HG03439 (cell line): ENCODE data around the gene TRIB2.

ENCODE experiments used
- ATAC-seq: cut with Tn5 transposase; IDR thresholded peaks from one replicate; pipeline ENCODE4 v1.9.1; 2021; ENCODE audit warnings: mild to moderate bottlenecking, moderate library complexity; ENCODE audit not compliant: unreplicated experiment

Gene TRIB2

DNA sequence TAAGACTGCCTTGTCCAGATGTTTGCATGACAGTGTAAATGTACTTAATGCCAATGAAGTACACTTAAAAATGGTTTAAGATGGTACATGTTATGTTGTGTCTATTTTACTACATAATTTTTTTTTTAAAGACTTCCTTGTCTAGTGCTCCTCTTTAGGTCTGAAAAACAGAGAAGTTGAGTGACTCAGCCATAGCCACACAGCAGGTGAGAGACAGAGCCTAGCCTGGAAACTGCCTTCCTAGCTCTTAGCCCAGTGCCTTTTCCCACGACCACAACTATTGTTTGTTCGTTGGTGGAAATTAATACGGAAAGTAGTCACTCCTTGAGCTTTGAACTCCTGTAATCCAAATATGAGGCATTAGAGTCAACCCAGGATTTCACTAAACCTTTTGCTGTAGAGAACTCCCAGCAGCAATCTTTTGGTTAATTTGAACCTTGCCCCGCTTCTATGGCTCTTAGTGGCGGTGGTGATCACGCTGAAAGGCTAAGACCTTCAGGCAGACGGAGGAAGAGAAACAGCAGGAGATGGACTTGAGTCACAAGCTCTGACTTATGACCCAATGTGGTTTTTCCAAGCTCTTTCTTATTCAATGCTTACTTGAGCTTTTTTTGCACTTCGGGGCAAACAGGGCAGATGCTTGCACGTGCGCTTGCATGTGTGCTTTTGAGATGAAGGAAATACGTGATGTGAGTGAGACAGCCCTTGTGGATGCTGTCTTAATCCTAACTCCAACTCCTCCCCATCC lies 21.2 kb downstream of the TRIB2 start:
- ATAC-seq: no peak

DNA sequence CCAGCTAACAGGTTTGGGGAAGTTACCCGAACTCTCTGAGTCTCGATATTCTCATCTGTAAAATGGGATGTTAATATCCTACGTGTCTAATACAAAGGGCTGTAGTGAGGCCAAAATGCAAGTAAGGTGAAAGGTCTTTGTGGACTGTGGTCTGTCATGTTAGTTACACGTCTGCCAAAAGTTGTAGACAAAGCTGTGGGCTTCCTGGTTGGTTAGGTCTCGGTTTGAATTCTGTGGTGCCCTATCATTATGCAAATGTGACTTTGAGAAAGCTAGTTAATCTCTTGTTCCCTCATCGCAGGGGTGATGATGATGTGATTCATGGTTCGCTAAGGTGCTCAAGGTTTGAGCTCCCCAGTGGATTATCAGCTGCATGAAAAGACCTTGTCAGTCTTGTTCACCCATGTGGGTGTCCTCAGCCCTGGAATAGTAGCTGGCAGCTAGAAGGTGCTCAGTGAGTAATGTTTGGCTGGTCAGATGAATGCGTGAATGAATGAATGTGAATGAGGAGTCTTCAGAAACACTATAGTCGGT lies 23.1 kb downstream of the TRIB2 start:
- ATAC-seq: no peak

GRCh38 chr2:12741380-12741779 lies 24.6 kb downstream of the TRIB2 start:
- no peak for ATAC-seq

- ATAC-seq: no peak
Measured at GRCh38 chr2:12742891-12743290, 26.2 kb downstream of the TRIB2 start.

DNA sequence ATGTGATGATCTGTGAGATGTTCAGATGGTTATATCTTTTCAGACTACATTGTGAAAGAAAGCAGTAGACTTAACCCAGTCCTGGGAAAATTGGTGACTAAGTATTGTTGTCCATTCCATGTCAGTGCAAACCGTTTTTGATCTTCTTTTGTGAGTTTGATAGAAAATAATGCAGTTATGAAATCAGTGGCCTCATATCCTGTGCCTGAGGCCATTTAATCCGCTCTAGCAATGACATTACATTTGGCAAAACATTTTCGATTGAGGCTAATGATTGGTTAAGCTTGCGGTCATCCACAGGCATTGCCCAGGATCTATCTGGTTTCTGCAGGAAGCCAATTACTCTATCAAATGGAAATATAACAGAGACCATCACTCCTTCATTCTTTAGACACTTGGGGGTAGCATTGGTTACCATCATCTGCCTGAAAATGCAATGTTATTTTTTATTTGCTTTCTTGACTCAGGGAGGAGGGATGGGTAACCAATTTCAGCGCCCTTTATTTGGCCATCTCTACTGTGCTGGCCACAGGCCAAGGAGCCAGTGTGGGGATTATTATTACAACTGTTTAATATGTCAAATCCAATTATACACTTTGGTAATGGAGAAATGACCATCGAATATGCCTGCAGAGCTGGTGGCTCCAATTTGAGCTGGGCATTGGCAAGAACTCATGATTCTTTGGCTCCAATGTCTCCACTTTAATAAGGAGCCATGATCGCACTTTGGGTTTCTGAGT lies 33.6 kb downstream of the TRIB2 start:
- no peak for ATAC-seq

GRCh38 chr2:12754643-12755042 lies 37.9 kb downstream of the TRIB2 start:
- ATAC-seq: no peak

DNA sequence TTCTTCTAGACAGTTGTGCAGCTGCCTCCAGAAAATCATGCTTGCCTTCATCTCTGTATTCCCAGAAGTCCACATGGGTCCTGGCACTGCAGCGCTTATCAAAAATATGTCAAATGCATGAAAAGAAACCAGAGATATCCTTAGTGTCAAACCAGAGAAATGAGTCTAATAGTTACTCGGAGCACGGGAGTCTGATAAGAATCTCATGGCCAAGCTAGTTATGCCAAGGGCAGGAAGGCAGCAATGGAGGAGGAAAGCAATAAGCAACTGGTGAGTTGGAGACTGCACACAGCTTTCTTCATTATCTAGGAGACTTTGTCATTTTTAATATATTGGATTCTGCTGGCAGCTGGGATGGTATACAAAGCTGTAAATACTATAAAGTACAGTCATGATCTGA lies 38.6 kb downstream of the TRIB2 start:
- ATAC-seq: no peak

DNA sequence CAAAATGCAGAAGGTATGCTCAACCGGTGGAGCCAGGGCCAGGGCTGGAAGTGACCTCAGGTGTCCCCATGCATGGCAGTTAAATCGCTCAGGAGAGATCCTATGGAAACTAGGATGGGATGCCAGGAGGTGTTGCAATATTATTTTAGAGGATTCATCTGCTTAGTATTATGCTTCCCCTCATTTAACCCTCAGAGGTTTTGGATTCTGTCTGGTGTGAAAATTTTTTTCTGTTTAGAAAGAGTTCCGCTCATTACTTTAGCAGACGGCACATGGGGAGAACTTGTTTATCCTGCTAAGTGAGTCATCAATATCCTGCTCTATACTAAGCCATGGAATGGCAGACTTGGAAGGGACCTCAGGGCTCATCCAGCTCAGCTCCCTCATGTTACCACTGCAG lies 42.5 kb downstream of the TRIB2 start:
- no peak for ATAC-seq

GRCh38 chr2:12761104-12761503 lies 44.4 kb downstream of the TRIB2 start:
- ATAC-seq: no peak

DNA sequence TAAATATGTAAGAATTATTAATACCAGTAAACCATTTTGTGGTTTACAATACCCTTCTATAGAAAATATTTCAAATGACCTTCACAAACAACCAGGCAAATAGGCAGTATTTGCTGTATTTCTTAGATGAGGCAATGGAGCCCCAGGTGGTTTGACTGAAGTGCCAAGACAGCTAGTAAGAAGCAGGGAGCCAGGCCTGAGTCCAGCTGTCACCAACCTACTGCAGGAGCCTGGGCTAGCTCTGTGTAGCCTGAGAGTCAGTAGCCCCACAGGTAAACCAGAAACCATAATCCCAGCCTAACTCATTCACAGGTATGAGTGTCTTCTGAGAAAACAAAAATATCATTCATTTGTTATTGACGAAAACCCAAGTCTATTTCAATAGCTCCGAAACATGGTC lies 45.6 kb downstream of the TRIB2 start:
- no peak for ATAC-seq

DNA sequence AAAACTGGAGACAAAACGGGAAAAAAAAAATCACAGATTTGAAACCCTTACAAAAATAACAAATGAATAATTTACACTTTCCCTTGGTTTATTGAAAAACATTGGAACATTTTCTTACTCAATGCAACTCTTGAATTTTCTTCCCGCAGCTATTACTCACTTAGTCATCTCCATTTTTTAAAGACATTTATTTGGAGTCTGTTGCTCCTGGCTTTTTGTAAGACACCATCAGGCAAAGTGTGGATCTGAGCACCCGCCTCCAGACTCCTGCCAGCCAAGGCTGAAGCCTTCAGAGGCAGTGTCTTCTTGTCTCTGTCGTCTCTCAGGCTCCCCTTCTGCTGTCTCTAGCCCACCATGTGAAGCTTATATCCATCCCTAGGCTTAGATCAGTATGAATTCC lies 46.2 kb downstream of the TRIB2 start:
- ATAC-seq: no peak

DNA sequence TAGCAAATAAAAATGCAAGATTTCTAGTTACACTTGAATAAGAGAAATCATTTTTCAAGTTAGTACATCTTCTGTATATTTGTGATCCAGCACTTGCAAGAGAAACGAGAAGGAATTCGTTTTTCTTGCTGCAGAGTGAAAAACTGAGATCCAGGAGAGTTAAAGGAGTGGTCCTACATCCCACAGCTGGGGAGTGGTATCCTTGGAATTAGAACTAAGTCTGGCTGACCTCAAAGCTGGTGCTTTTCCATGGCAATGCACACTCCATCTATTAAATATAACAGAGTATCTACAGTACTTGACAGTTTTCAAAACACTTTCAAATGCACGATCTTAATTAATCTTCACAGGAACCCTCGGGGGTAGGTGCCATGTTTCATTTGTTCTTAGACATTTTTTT lies 46.8 kb downstream of the TRIB2 start:
- no peak for ATAC-seq

GRCh38 chr2:12764075-12764730 lies 47.5 kb downstream of the TRIB2 start:
- ATAC-seq: no peak

- no peak for ATAC-seq
Measured at GRCh38 chr2:12764849-12765605, 48.3 kb downstream of the TRIB2 start.

GRCh38 chr2:12766421-12766879 lies 49.7 kb downstream of the TRIB2 start:
- no peak for ATAC-seq

GRCh38 chr2:12767541-12767940 lies 50.8 kb downstream of the TRIB2 start:
- ATAC-seq: no peak

DNA sequence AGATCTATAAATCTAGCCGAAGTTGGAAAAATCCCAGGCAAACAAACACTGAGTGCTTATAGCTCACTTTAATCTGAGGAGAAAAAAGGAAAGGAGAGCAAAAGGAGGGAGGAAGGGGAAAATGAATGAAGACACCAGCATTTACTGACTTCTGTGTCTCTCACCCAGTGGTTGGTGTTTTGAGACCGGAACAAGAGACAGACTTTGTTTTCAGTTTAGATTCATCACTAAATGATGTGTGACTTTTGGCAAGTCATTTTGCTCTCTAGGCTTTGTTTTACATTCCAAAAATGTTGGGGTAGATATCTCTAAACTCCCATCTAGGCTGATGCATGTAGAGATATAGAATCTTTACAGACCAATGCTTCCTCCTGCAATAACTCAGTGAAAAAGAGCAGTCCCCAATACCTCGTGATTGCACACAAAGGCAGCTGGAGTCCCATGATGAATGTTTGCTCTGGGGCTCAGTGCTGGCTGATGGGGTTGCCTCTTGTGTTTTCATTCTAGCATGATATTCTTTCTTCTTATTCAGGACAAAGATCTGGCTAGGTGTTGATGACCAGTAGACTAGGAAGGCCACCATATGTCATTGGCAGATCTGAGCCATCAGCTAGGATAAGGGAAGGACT lies 51.4 kb downstream of the TRIB2 start:
- ATAC-seq: no peak

GRCh38 chr2:12769492-12770105 lies 52.9 kb downstream of the TRIB2 start:
- no peak for ATAC-seq

DNA sequence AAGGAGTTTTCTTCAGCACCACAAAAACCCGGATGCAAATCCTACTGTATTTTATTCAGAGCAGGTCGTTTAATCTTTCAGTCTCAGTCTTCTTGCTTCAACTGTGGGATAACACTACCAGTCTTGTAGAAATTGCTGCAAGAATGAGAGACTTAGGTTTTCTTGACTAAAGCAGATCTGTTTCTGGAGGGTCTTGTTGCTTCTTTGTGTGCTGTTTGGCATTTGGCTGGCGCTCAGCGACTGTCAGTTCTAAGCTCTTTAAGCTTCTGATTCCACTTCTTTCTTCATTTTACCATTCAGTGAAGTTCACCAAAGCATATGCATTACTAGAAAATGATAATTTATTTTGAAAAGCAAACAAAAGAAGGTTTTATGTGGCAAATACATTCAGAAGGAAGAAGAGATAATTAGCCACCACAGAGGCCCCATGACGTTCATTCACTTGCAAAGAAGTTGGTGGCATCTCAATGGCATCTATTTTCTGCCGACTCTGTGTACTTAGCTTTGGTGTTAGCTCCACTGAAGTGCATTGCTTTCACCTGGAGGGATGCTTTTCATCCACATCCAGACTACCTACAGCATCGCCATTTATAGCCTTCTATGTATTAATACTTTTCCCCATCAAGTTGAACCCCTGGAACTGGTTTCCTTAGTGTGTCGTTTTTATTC lies 53.7 kb downstream of the TRIB2 start:
- no peak for ATAC-seq
